ENCODE data around the gene NUDC. TPM values are rescaled to one million over a fixed set of nuclear protein-coding genes. Genes with fewer than 3 reads are reported as not detected.
A peak's percentile ranks its signal among the peaks of the same experiment; 100 is the strongest.
"Not testable (repeated sequence)": the region's sequence is repeated elsewhere in the genome, so short reads cannot be mapped to it uniquely, and the experiment has no call there.

NUDC gene
- total RNA-seq, 2 experiments from 2014 or later: 95.9 to 101 TPM

DNA sequence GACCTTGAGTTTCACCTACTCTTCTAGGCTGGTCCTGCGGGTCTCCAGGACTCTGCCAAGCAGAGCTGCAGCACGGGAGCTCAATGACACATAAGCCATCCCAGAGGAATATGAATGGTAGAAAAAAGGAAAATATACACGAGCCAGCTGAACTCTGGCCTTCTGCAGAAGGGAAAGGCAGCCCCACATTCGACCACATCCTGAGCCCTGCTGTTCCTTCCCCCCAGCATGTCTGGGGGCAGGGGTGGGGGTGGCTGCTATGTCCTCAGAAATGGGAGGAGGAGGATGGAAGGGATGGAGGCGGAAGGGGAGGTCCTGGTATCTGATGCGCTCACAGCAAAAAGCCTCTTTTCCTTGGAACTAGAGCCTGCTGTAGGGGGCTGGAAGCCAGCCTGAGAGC, 50.8 kb downstream of the NUDC start:
- Mint-ChIP-seq H3K4me1 (no peaks in the 10 kb centered on the region), H3K27me3 (peaks cover 9% of the 10 kb centered on the region), H3K4me3 (no peak overlapping the region), H3K9me3 (ENCODE audit: low read depth) (no peaks in the 10 kb centered on the region), H3K27ac (no peak overlapping the region), H3K36me3 (ENCODE audit: low read depth) (no peaks in the 10 kb centered on the region)
- ATAC-seq: no peak
- ChIA-PET CTCF (no interaction called here), POLR2A (no interaction called here)
- DNase-seq: no peak
- intact Hi-C loops (cut with DNase I, micrococcal nuclease): no loop called here

DNA sequence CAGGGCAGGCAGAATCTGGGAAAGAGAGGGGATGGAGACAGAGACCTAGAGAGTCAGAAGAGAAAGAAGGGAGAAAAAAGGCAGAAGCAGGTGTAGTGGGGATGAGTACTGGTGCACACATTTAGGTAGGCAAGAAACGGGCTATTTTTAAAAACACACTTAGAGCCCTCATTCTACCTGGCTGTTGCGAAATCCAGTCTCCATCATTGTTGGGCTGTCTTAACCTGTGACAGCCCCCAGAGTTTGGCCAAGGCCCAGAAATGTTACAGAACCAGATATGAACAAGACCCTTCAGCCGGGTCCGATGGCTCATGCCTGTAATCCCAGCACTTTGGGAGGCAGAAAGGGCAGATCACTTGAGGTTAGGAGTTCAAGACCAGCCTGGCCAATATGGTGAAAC, 51.3 kb downstream of the NUDC start:
- H3K27me3 Mint-ChIP-seq: peaks cover 5% of the 10 kb centered on the region
- H3K4me1 Mint-ChIP-seq: no peaks in the 10 kb centered on the region
- intact Hi-C loops (cut with DNase I, micrococcal nuclease): no loop called here
- ATAC-seq (no peak), DNase-seq (no peak)
- ChIA-PET CTCF (no interaction called here), POLR2A (no interaction called here)
- H3K4me3 Mint-ChIP-seq: no peak overlapping the region
- H3K36me3 Mint-ChIP-seq (ENCODE audit: low read depth): no peaks in the 10 kb centered on the region
- H3K9me3 Mint-ChIP-seq (ENCODE audit: low read depth): no peaks in the 10 kb centered on the region
- H3K27ac Mint-ChIP-seq: no peak overlapping the region

DNA sequence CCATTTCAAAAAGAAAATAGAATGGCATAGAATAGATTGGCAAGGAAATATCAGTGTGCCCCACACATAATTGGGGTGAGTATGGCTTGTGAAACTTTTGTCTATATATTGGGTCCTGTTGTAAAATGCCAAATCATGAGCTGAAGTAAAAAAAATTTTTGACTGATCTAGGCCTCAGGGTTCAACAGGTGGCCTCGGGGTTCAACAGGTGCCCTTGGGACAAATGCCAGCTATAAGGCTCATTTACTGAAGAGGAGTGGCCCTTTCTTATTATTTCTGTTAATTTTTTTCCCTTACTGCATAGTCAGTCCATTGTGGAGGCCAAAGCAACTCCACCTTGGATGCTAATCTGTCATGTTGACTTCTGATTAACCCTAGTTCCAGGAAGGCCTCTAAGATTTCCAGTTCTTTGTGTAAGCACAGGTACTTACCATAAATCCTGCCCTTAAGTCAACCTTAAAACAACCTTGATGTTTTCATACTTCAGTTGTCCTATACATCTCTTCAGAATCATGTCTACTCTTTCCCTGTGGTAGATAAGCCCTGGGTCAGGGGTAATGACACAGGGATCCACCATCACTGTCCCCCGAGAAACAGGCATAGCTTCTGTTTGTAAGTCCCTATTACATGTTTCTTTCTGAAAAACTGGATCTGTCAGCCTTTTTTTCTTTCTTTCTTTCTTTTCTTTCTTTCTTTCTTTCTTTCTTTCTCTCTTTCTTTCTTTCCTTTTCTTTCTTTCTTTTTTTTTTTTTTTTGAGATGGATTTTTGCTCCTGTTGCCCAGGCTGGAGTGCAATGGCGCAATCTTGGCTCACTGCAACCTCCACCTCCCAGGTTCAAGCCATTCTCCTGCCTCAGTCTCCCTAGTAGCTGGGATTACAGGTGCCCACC, 55.3 kb downstream of the NUDC start:
- no peak overlapping the region for H3K27ac Mint-ChIP-seq
- H3K4me1 Mint-ChIP-seq: no peaks in the 10 kb centered on the region
- no peaks in the 10 kb centered on the region for H3K36me3 Mint-ChIP-seq (ENCODE audit: low read depth)
- H3K9me3 Mint-ChIP-seq (ENCODE audit: low read depth): no peaks in the 10 kb centered on the region
- peaks cover 7% of the 10 kb centered on the region for H3K27me3 Mint-ChIP-seq
- DNase-seq (no peak), ATAC-seq (no peak)
- ChIA-PET POLR2A (interaction anchor here (0.6 kb wide), 1 partner anchor 61 kb away, joined by 3 read pairs; no protein-coding TSS in a partner anchor), CTCF (no interaction called here)
- no peak overlapping the region for H3K4me3 Mint-ChIP-seq
- intact Hi-C loops (cut with DNase I, micrococcal nuclease): no loop called here

DNA sequence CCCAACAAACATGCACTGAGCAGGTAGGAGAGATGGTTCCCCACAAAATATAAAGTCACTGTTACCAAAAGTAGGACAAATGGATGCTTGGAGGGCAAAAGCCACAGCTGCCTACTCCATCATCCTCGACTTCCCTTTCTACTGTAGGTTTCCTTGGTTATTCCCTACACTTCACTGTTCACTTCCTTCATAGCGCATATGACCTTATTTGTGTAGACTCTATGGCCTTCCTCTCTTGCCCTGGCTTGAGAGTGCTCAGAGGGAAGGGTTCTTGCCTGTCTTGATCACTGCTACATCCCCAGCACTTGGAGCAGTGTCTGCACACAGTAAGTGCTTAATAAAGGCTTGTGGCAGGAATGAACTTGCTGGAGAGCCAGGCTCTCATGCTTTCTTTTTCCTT, 57.4 kb downstream of the NUDC start:
- POLR2A ChIA-PET: no interaction called here
- no peaks in the 10 kb centered on the region for H3K4me1 Mint-ChIP-seq
- intact Hi-C loops (cut with DNase I, micrococcal nuclease): no loop called here
- no peaks in the 10 kb centered on the region for H3K9me3 Mint-ChIP-seq (ENCODE audit: low read depth)
- no peaks in the 10 kb centered on the region for H3K36me3 Mint-ChIP-seq (ENCODE audit: low read depth)
- DNase-seq: no peak
- H3K27me3 Mint-ChIP-seq: peaks cover 12% of the 10 kb centered on the region
- H3K4me3 Mint-ChIP-seq: no peak overlapping the region
- CTCF ChIA-PET: no interaction called here
- no peak overlapping the region for H3K27ac Mint-ChIP-seq
- no peak for ATAC-seq

DNA sequence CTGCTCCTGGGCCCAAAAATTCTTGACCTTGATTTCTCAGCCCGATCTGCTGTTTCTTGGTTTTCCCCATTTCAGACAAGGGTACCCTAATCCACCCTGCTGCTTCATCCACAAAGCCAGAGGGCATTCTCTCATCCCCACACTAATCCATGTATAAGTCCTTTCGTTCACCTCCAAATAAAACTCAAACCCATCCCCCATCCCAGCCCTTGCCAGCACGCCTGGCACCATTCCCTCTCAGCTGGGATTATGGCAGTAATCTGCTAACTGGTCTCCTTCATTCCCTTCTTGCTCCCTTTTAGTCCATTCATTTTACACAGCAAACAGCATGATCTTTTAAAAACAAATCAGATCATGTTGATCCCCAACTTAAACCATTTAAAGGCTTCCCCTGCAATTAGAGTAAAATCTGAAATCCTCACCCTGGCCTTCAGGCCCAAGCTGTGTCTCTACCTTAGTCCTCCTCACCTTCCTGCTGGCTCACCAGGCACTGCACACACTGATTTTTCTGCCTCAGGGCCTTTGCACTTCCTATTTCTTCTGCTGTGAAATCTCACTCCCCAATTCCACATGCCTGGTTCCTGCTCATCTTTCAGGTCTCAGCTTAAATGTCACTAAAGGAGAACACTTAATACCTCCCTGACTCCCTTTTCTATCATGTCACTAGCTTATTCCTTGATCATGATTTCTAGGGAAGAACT, 59.8 kb downstream of the NUDC start:
- intact Hi-C loops (cut with DNase I, micrococcal nuclease): no loop called here
- ChIA-PET POLR2A (no interaction called here), CTCF (interaction anchor here (0.6 to 1.3 kb wide), 6 partner anchors 13 to 37 kb away, joined by 3 to 4 read pairs (median 3); no protein-coding TSS in a partner anchor)
- no peaks in the 10 kb centered on the region for H3K4me1 Mint-ChIP-seq
- H3K36me3 Mint-ChIP-seq (ENCODE audit: low read depth): no peaks in the 10 kb centered on the region
- peaks cover 15% of the 10 kb centered on the region for H3K27me3 Mint-ChIP-seq
- DNase-seq (no peak), ATAC-seq (no peak)
- no peaks in the 10 kb centered on the region for H3K9me3 Mint-ChIP-seq (ENCODE audit: low read depth)
- H3K27ac Mint-ChIP-seq: no peak overlapping the region
- no peak overlapping the region for H3K4me3 Mint-ChIP-seq

DNA sequence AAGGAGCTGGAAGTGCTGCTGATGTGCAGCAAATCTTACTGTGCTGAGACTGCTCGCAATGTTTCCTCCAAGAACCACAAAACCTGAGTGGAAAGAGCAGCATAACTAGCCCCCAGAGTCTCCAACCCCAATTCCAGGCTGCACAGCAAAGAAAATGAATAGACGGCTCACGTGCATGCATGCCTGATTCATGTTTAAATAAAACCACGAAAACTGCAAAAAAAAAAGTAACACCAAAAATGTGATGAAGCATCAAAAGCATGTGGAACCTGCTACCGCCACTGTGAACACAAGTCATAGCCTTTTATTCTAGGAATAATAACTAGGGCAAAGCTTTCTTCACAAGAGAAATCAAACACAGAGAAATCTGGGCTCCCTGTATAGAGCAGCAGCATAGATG, 62.3 kb downstream of the NUDC start:
- Mint-ChIP-seq H3K36me3 (ENCODE audit: low read depth) (no peaks in the 10 kb centered on the region), H3K9me3 (ENCODE audit: low read depth) (no peaks in the 10 kb centered on the region), H3K27me3 (peaks cover 15% of the 10 kb centered on the region), H3K27ac (no peak overlapping the region), H3K4me3 (no peak overlapping the region), H3K4me1 (no peaks in the 10 kb centered on the region)
- intact Hi-C loops (cut with DNase I, micrococcal nuclease): no loop called here
- CTCF ChIA-PET: no interaction called here
- POLR2A ChIA-PET: no interaction called here
- ATAC-seq (no peak), DNase-seq (no peak)

DNA sequence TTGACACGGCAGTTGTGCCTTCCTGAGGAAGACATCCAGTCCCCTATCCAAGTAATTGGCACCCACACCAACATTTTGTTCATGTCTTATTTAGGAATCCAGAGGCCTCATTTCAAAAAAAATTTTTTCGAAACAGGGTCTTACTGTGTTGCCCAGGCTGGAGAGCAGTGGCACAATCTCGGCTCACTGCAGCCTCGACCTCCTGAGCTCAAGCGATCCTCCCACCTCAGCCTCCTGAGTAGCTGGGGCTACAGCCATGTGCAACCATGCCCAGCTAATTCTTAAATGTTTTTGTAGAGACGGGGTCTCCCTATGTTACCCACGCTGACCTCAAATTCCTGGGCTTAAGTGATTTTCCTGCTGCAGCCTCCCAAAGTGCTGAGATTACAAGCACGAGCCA, 62.7 kb downstream of the NUDC start:
- H3K9me3 Mint-ChIP-seq (ENCODE audit: low read depth): no peaks in the 10 kb centered on the region
- no peaks in the 10 kb centered on the region for H3K36me3 Mint-ChIP-seq (ENCODE audit: low read depth)
- H3K4me3 Mint-ChIP-seq: no peak overlapping the region
- DNase-seq (no peak), ATAC-seq (no peak)
- ChIA-PET CTCF (interaction anchor here (2.0 kb wide), 1 partner anchor 12 kb away, joined by 5 read pairs; no protein-coding TSS in a partner anchor), POLR2A (no interaction called here)
- H3K4me1 Mint-ChIP-seq: no peaks in the 10 kb centered on the region
- peaks cover 15% of the 10 kb centered on the region for H3K27me3 Mint-ChIP-seq
- intact Hi-C loops (cut with DNase I, micrococcal nuclease): no loop called here
- no peak overlapping the region for H3K27ac Mint-ChIP-seq

DNA sequence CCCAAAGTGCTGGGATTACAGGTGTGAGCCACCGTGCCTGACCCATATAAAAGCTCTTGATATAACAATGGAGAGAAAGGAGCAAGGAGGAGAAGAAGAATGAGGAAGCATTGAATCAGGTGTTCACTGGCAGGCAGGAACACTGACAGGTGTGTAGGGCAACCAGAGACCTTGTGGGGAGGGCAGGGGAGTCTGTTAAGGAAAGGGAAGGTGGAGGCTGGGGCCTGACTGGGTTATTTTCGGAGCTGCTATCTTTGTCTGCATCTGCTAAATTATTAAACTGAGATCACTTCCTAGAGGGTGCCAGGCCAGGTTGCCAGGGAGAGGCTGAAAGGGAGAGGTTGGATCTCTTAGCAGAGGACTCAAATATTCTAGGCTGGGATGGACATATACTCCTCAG, 65.1 kb downstream of the NUDC start:
- Mint-ChIP-seq H3K27me3 (peaks cover 26% of the 10 kb centered on the region), H3K36me3 (ENCODE audit: low read depth) (no peaks in the 10 kb centered on the region), H3K27ac (no peak overlapping the region), H3K4me3 (no peak overlapping the region), H3K9me3 (ENCODE audit: low read depth) (no peaks in the 10 kb centered on the region), H3K4me1 (peaks cover 6% of the 10 kb centered on the region)
- DNase-seq (no peak), ATAC-seq (no peak)
- intact Hi-C loops (cut with DNase I, micrococcal nuclease): no loop called here
- CTCF ChIA-PET: interaction anchor here (2.8 kb wide), 1 partner anchor 10 kb away, joined by 12 read pairs; no protein-coding TSS in a partner anchor
- POLR2A ChIA-PET: no interaction called here

DNA sequence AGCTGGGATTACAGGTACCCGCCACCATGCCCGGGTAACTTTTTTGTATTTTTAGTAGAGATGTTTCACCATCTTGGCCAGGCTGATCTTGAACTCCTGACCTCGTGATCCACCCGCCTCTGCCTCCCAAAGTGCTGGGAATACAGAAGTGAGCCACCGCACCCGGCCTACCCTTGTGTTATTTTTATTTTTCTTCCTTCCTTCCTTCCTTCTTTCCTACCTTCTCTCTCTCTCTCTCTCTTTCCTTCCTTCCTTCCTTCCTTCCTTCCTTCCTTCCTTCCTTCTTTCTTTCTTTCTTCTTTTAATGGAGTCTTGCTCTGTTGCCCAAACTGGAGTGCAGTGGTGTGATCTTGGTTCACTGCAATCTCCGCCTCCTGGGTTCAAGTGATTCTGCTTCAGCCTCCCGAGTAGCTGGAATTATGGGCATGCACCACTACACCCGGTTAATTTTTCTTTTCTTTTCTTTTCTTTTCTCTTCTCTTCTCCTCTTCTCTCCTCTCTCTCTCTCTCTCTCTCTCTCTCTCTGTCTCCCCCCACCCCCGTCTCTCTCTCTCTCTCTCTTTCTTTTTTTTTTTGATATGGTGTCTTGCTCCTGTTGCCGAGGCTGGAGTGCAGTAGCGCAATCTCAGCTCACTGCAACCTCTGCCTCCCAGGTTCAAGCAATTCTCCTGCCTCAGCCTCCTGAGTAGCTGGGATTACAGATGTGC, 68.0 kb downstream of the NUDC start:
- DNase-seq; H3K4me3 Mint-ChIP-seq; ATAC-seq; H3K36me3 Mint-ChIP-seq (ENCODE audit: low read depth); intact Hi-C loops (cut with DNase I, micrococcal nuclease); H3K9me3 Mint-ChIP-seq (ENCODE audit: low read depth); H3K27ac Mint-ChIP-seq: not testable (repeated sequence)
- peaks cover 15% of the 10 kb centered on the region for H3K4me1 Mint-ChIP-seq
- CTCF ChIA-PET: interaction anchor here (0.9 to 1.2 kb wide), 2 partner anchors 9 to 26 kb away, joined by 3 to 4 read pairs; no protein-coding TSS in a partner anchor
- peaks cover 25% of the 10 kb centered on the region for H3K27me3 Mint-ChIP-seq
- POLR2A ChIA-PET: interaction anchor here (0.7 kb wide), 1 partner anchor 14 kb away, joined by 9 read pairs; no protein-coding TSS in a partner anchor

DNA sequence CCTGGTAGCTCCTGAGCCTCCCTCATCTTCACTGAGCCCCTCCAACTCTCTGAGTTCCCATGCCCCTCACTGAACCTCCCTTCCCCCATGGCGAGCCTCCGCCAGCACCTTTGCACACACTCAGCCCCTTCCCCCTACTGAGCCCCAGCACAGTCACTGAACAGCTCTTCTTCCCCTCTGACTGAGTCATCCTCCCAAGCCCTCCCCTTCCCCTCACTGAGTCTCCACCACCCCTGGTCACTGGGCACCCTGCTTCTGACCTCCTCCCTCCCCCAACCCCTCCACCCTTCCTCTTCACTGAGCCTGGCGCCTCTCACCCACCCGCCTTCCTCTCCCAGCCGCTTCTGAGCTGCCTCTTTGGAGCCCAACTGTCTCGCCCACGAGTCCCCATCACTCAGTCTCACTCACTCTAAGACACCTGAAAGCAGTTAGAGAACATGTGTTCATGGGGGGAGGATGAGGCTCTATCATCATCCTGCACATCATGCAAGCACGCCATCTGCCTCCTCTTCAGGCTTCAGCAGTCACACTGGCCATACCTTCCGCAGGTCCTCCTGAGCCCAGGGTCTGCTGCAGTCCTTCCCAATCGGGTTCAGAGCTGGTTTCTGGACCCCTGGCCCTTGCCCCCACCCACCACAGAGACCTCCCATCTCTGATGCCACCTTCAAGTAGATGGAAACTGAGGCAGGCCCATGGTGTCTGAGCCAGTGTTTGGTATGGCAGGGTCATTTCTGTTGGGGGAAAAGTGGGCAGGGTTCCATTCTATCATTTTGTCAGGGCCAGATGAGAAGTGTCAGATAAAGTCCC, 70.0 kb downstream of the NUDC start:
- ATAC-seq (peak; percentile 74), DNase-seq (peak; percentile 60)
- Mint-ChIP-seq H3K27me3 (peaks cover 42% of the 10 kb centered on the region), H3K4me3 (no peak overlapping the region), H3K4me1 (peaks cover 15% of the 10 kb centered on the region), H3K27ac (no peak overlapping the region), H3K9me3 (ENCODE audit: low read depth) (no peaks in the 10 kb centered on the region), H3K36me3 (ENCODE audit: low read depth) (no peaks in the 10 kb centered on the region)
- ChIA-PET POLR2A (interaction anchor here (0.6 kb wide), 1 partner anchor 278 kb away, joined by 3 read pairs; no protein-coding TSS in a partner anchor), CTCF (interaction anchor here (0.7 to 1.5 kb wide), 3 partner anchors 55 to 1634 kb away, joined by 3 to 6 read pairs (median 3); no protein-coding TSS in a partner anchor)
- intact Hi-C loops (cut with DNase I, micrococcal nuclease): no loop called here

Measured in activated CD4-positive, alpha-beta T cell treated with anti-CD3 and anti-CD28 coated beads for 36 hours (primary cell).